HepG2 (cell line): Measurements from ENCODE around the gene RPS25. TPM values are rescaled to one million over a fixed set of nuclear protein-coding genes. Genes with fewer than 3 reads are reported as not detected.

Source experiments
- ADNP ChIP-seq: sonication (generic); formaldehyde crosslinking; IDR thresholded peaks from 2 replicates; pipeline ENCODE4 v1.4.0; 2020; ENCODE audit warnings: missing genetic modification reagents
- AGO1 ChIP-seq: fragments of 200-400 bp; formaldehyde crosslinking; IDR thresholded peaks from 2 replicates; pipeline ENCODE4 v1.6.1; 2017; ENCODE audit warnings: mild to moderate bottlenecking, low read depth, low read length, moderate library complexity; ENCODE audit not compliant: poor library complexity, severe bottlenecking
- DNMT3B ChIP-seq: conservative IDR thresholded peaks from 2 replicates; pipeline ENCODE4 v1.6.1; 2016; ENCODE audit warnings: missing biosample characterization, control low read depth
- FOSL1 ChIP-seq: sonication (generic); formaldehyde crosslinking; IDR thresholded peaks from 2 replicates; pipeline ENCODE4 v1.9.0; 2021; ENCODE audit warnings: missing genetic modification reagents, borderline replicate concordance
- IRX3 ChIP-seq: sonication (generic); formaldehyde crosslinking; IDR thresholded peaks from 2 replicates; pipeline ENCODE4 v1.8.1; 2023; ENCODE audit warnings: mild to moderate bottlenecking, low read depth, missing genetic modification reagents, borderline replicate concordance
- JUN ChIP-seq: sonication (generic); formaldehyde crosslinking; IDR thresholded peaks from 2 replicates; pipeline ENCODE4 v1.4.0; 2020; ENCODE audit warnings: mild to moderate bottlenecking, missing genetic modification reagents
- NAIF1 ChIP-seq: sonication (generic); formaldehyde crosslinking; IDR thresholded peaks from 2 replicates; pipeline ENCODE4 v1.5.0; 2020; ENCODE audit warnings: mild to moderate bottlenecking, missing genetic modification reagents, borderline replicate concordance
- NFE2L2 ChIP-seq: fragments of 150-350 bp; IDR thresholded peaks from 2 replicates; pipeline ENCODE4 v1.6.1; 2014; ENCODE audit warnings: low read length
- SMC3 ChIP-seq: IDR thresholded peaks from 2 replicates; pipeline ENCODE4 v1.6.1; 2011; ENCODE audit warnings: low read length, improper control_type of control experiment
- TRIM24 ChIP-seq: sonication (generic); formaldehyde crosslinking; IDR thresholded peaks from 2 replicates; pipeline ENCODE4 v1.8.0; 2022; ENCODE audit warnings: mild to moderate bottlenecking, missing genetic modification reagents
- ZBTB20 ChIP-seq: sonication (generic); formaldehyde crosslinking; IDR thresholded peaks from 2 replicates; pipeline ENCODE4 v1.8.1; 2023; ENCODE audit warnings: missing genetic modification reagents, low read depth, mild to moderate bottlenecking, borderline replicate concordance
- ZBTB44 ChIP-seq: sonication (generic); formaldehyde crosslinking; IDR thresholded peaks from 2 replicates; pipeline ENCODE4 v1.4.0; 2020; ENCODE audit warnings: missing genetic modification reagents
- ZFP91 ChIP-seq: sonication (generic); formaldehyde crosslinking; IDR thresholded peaks from 2 replicates; pipeline ENCODE4 v1.9.0; 2022; ENCODE audit warnings: missing genetic modification reagents, mild to moderate bottlenecking, borderline replicate concordance
- ZNF24 ChIP-seq: fragments of 450-650 bp; IDR thresholded peaks from 2 replicates; pipeline ENCODE4 v1.6.1; 2017; ENCODE audit warnings: antibody characterized with exemption, mild to moderate bottlenecking
- ZNF329 ChIP-seq: sonication (generic); formaldehyde crosslinking; IDR thresholded peaks from 2 replicates; pipeline ENCODE4 v1.9.0; 2021; ENCODE audit warnings: low read depth, mild to moderate bottlenecking, missing genetic modification reagents
- ZNF432 ChIP-seq: sonication (generic); formaldehyde crosslinking; IDR thresholded peaks from 2 replicates; pipeline ENCODE4 v1.5.0; 2020; ENCODE audit warnings: missing genetic modification reagents, mild to moderate bottlenecking, borderline replicate concordance
- ZNF639 ChIP-seq: conservative IDR thresholded peaks from 2 replicates; pipeline ENCODE4 v1.6.1; 2018; ENCODE audit warnings: missing genetic modification reagents
- ZNF737 ChIP-seq: sonication (generic); formaldehyde crosslinking; IDR thresholded peaks from 2 replicates; pipeline ENCODE4 v1.5.0; 2020; ENCODE audit warnings: missing genetic modification reagents, mild to moderate bottlenecking, borderline replicate concordance
- polyA plus RNA-seq, 8 experiments: library from polyadenylated mRNA; depleted of rRNA in 3 of 8; stranded (reverse) in 7 of 8; unstranded in 1 of 8; fragments of >200 nt; fragmentation: Illumina TruSeq in 4 of 8; extraction: Trizol in 4 of 8; gene quantifications; 2 replicates each; pipeline versions ENCODE4 v1.2.1 to v1.2.3, GENCODE V29; 2011 to 2016; ENCODE audit warnings: low read depth in 4 of 8, missing spikeins in 1 of 8, mixed read lengths in 1 of 8; ENCODE audit not compliant: insufficient read depth in 1 of 8
- total RNA-seq, 5 experiments: library from RNA; depleted of rRNA; stranded (reverse); fragments of >200 nt; fragmentation: Illumina TruSeq; extraction: Trizol; gene quantifications; 2 replicates each; pipeline ENCODE4 v1.2.3, GENCODE V29; 2016; ENCODE audit warnings: low read depth in 1 of 5
- TF ChIP-seq, protein P1 (sequence below): sonication (generic); formaldehyde crosslinking; IDR thresholded peaks from 2 replicates; pipeline ENCODE4 v1.5.1; 2020; ENCODE audit warnings: missing genetic modification reagents, mild to moderate bottlenecking, borderline replicate concordance

RPS25 gene
- total and polyA plus RNA-seq, 2 of the 13 experiments (the other 11 are each of a cell fraction or from before 2014, with no cell fraction given), result 839 to 1,415 TPM

DNA sequence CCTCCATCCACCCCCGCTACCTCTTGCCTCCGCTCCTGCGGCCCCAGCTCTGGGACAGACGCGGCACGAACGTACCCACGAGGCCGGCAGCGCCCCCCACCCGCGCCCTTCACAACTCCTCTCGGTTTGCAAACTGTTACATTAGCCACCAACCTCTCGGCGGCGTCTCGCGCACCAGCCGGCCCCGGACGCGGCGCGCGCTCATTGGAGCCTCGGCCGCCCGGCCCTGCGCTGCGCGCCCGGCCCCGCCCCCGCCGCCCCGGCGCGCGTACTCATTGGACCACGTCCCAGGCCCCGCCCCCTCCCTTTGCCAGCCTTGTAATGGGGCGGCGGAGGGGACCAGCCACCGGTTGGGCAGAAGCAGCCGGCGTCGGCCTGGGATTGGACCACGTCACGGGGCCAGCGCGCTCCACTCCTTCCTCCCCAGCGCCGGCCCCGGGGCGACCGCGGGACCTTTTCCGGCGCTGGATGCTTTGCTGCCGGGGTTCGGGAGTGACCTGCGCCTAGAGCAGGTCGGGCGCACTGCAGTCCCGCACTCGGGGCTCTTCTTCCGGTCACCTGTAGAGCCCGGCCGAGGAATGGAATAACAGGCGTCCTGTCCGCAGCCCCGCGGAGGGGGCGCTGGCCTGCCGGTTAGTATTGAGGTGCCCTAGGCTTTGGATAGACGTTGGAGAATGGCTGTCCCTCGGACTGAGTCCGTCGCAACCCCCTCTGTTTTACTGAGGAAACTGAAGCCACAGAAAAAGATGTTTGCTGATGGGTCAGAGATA lies 39.0 kb upstream of the RPS25 start, which contains the start of gene HYOU1 (continued):
- TF ChIP-seq, protein P1, sequence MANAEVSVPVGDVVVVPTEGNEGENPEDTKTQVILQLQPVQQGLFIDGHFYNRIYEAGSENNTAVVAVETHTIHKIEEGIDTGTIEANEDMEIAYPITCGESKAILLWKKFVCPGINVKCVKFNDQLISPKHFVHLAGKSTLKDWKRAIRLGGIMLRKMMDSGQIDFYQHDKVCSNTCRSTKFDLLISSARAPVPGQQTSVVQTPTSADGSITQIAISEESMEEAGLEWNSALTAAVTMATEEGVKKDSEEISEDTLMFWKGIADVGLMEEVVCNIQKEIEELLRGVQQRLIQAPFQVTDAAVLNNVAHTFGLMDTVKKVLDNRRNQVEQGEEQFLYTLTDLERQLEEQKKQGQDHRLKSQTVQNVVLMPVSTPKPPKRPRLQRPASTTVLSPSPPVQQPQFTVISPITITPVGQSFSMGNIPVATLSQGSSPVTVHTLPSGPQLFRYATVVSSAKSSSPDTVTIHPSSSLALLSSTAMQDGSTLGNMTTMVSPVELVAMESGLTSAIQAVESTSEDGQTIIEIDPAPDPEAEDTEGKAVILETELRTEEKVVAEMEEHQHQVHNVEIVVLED (CRISPR knock-in tag), result peak; percentile 82
- TF ChIP-seq NFE2L2 (no peak), TRIM24 (no peak), IRX3 (CRISPR knock-in tag) (no peak), ZBTB44 (CRISPR knock-in tag) (no peak), ZNF432 (no peak), JUN (CRISPR knock-in tag) (no peak), FOSL1 (CRISPR knock-in tag) (no peak), AGO1 (no peak), ZNF737 (CRISPR knock-in tag) (no peak), ZBTB20 (CRISPR knock-in tag) (no peak; the same call in 1 of the 2 replicates), ZNF24 (no peak), DNMT3B (CRISPR knock-in tag) (no peak), ZNF329 (CRISPR knock-in tag) (no peak), SMC3 (no peak), ADNP (CRISPR knock-in tag) (no peak), ZFP91 (CRISPR knock-in tag) (peak; percentile 64; the same call in 1 of the 2 replicates), NAIF1 (no peak), ZNF639 (peak; percentile 97)
